Type B pancreatic cell (in vitro differentiated cells): Measurements from ENCODE around the gene RBFOX1. TPM values are rescaled to one million over a fixed set of nuclear protein-coding genes. Genes with fewer than 3 reads are reported as not detected.

ENCODE experiments used
- DNase-seq: peaks from one replicate; pipeline ENCODE4 v3.0.0; 2021; ENCODE audit warnings: mixed read lengths; ENCODE audit not compliant: unreplicated experiment; ENCODE audit errors: extremely low spot score
- H3K27ac Mint-ChIP-seq: 2 replicates; pipeline ENCODE4 v1.8.0; 2021; ENCODE audit warnings: mild to moderate bottlenecking, mixed read lengths
- H3K27me3 Mint-ChIP-seq: 2 replicates; pipeline ENCODE4 v1.8.0; 2021; ENCODE audit warnings: mixed read lengths
- H3K36me3 Mint-ChIP-seq: 2 replicates; pipeline ENCODE4 v1.8.0; 2021; ENCODE audit warnings: mixed read lengths
- H3K4me1 Mint-ChIP-seq: one replicate; pipeline ENCODE4 v1.8.0; 2021; ENCODE audit warnings: mixed read lengths; ENCODE audit not compliant: unreplicated experiment
- H3K4me3 Mint-ChIP-seq: 2 replicates; pipeline ENCODE4 v1.8.0; 2021; ENCODE audit warnings: mild to moderate bottlenecking, mixed read lengths
- H3K9me3 Mint-ChIP-seq: 2 replicates; pipeline ENCODE4 v1.8.0; 2021; ENCODE audit warnings: mixed read lengths
- total RNA-seq: library from RNA; stranded (reverse); gene quantifications from 2 replicates; pipeline ENCODE4 v1.2.1, GENCODE V29; 2021; ENCODE audit warnings: low replicate concordance
- TF ChIP-seq, protein P1 (sequence below): fragments of 200-600 bp; sonication (generic); conservative IDR thresholded peaks from 2 replicates; pipeline ENCODE4 v1.5.0; 2021; ENCODE audit warnings: antibody characterized with exemption, mild to moderate bottlenecking

Gene RBFOX1
- total RNA-seq, 1 donor from 2014 or later: 21.0 TPM

- no peak for DNase-seq
- H3K9me3 Mint-ChIP-seq: peaks cover 8% of the 10 kb centered on the region
- no peaks in the 10 kb centered on the region for H3K4me1 Mint-ChIP-seq
- no peaks in the 10 kb centered on the region for H3K36me3 Mint-ChIP-seq
- H3K27ac Mint-ChIP-seq: no peak overlapping the region
- H3K4me3 Mint-ChIP-seq: no peak overlapping the region
- TF ChIP-seq, protein P1, sequence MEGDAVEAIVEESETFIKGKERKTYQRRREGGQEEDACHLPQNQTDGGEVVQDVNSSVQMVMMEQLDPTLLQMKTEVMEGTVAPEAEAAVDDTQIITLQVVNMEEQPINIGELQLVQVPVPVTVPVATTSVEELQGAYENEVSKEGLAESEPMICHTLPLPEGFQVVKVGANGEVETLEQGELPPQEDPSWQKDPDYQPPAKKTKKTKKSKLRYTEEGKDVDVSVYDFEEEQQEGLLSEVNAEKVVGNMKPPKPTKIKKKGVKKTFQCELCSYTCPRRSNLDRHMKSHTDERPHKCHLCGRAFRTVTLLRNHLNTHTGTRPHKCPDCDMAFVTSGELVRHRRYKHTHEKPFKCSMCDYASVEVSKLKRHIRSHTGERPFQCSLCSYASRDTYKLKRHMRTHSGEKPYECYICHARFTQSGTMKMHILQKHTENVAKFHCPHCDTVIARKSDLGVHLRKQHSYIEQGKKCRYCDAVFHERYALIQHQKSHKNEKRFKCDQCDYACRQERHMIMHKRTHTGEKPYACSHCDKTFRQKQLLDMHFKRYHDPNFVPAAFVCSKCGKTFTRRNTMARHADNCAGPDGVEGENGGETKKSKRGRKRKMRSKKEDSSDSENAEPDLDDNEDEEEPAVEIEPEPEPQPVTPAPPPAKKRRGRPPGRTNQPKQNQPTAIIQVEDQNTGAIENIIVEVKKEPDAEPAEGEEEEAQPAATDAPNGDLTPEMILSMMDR: no peak
- peaks cover 10% of the 10 kb centered on the region for H3K27me3 Mint-ChIP-seq
Observed at GRCh38 chr16:7456211-7456610, 123.6 kb downstream of the RBFOX1 start.

- Mint-ChIP-seq H3K9me3 (peaks cover 6% of the 10 kb centered on the region), H3K36me3 (no peaks in the 10 kb centered on the region)
Observed at GRCh38 chr16:7458144-7458543, 125.5 kb downstream of the RBFOX1 start.

GRCh38 chr16:7470344-7470743 is 137.7 kb downstream of the RBFOX1 start:
- H3K36me3 Mint-ChIP-seq: no peaks in the 10 kb centered on the region
- no peaks in the 10 kb centered on the region for H3K9me3 Mint-ChIP-seq
- TF ChIP-seq, protein P1: no peak
- H3K4me1 Mint-ChIP-seq: no peaks in the 10 kb centered on the region
- H3K4me3 Mint-ChIP-seq: no peak overlapping the region
- no peak overlapping the region for H3K27ac Mint-ChIP-seq
- DNase-seq: no peak
- peaks cover 5% of the 10 kb centered on the region for H3K27me3 Mint-ChIP-seq

More at GRCh38 chr16:7458144-7458543, 125.5 kb downstream of the RBFOX1 start:
- no peak for DNase-seq
- Mint-ChIP-seq H3K27ac (no peak overlapping the region), H3K4me1 (no peaks in the 10 kb centered on the region), H3K4me3 (no peak overlapping the region), H3K27me3 (peaks cover 5% of the 10 kb centered on the region)
- TF ChIP-seq, protein P1: no peak

- Mint-ChIP-seq H3K27me3 (peaks cover 5% of the 10 kb centered on the region), H3K36me3 (no peaks in the 10 kb centered on the region), H3K4me1 (no peaks in the 10 kb centered on the region), H3K9me3 (no peaks in the 10 kb centered on the region), H3K27ac (no peak overlapping the region), H3K4me3 (no peak overlapping the region)
- DNase-seq: no peak
- TF ChIP-seq, protein P1: no peak
Observed at GRCh38 chr16:7471268-7471667, 138.6 kb downstream of the RBFOX1 start.

GRCh38 chr16:7482032-7482431 is 149.4 kb downstream of the RBFOX1 start:
- H3K27ac Mint-ChIP-seq: no peak overlapping the region
- no peaks in the 10 kb centered on the region for H3K9me3 Mint-ChIP-seq
- H3K27me3 Mint-ChIP-seq: no peaks in the 10 kb centered on the region
- H3K36me3 Mint-ChIP-seq: no peaks in the 10 kb centered on the region
- TF ChIP-seq, protein P1: no peak
- DNase-seq: no peak
- no peaks in the 10 kb centered on the region for H3K4me1 Mint-ChIP-seq
- H3K4me3 Mint-ChIP-seq: no peak overlapping the region
